Endothelial cell of umbilical vein (primary cell): ENCODE results near the gene MTARC2. TPM values are rescaled to one million over a fixed set of nuclear protein-coding genes. Genes with fewer than 3 reads are reported as not detected.

Experiments used
- BruUV-seq: library from RNA; stranded (reverse); fragments of 400-500 nt; replicated peaks from 2 replicates; lab custom pipeline; 2021; lab: Mats Ljungman, UMichigan
- CTCF ChIA-PET: fragments of 300-600, 350-600 bp; sonication (Branson Sonifier 250); formaldehyde crosslinking; loops from one replicate; lab custom pipeline; 2021; ENCODE audit warnings: antibody characterized with exemption, inconsistent platforms; lab: Charles Lee
- POLR2A ChIA-PET: fragments of 300-600, 350-600 bp; sonication (Branson Sonifier 250); formaldehyde crosslinking; loops from one replicate; lab custom pipeline; 2021; ENCODE audit warnings: antibody characterized with exemption, inconsistent platforms; lab: Charles Lee
- DNase-seq: peaks from one replicate; pipeline ENCODE4 v3.0.0-alpha.2; 2011; ENCODE audit warnings: low read depth, low spot score
- FAIRE-seq: peaks from 2 replicates; lab custom pipeline; 2011; peaks lifted over from hg19 to GRCh38; lab: Jason Lieb, UNC
- H2AFZ ChIP-seq: 2 replicates; pipeline ENCODE4 v1.6.0; 2012; ENCODE audit warnings: low read depth, low read length, control low read depth, inconsistent platforms
- H3K27ac ChIP-seq: 2 replicates; pipeline ENCODE4 v1.5.1; 2011; ENCODE audit warnings: low read depth, mild to moderate bottlenecking, control low read depth, low read length, moderate library complexity; ENCODE audit not compliant: insufficient read depth
- H3K27me3 ChIP-seq, 2 experiments: 2 replicates each; pipeline versions ENCODE4 v1.6.0 to v1.6.1; 2011; ENCODE audit warnings: low read length in 2 of 2, mixed read lengths in 1 of 2; ENCODE audit not compliant: control insufficient read depth in 2 of 2, insufficient read depth in 2 of 2
- H3K36me3 ChIP-seq, 2 experiments: 2 replicates in 1 of 2; 3 replicates in 1 of 2; pipeline ENCODE4 v1.5.1; 2011; ENCODE audit warnings: low read length in 2 of 2, mild to moderate bottlenecking in 1 of 2, moderate library complexity in 1 of 2; ENCODE audit not compliant: control insufficient read depth in 2 of 2, insufficient read depth in 2 of 2; ENCODE audit errors: extremely low read depth in 1 of 2
- H3K4me1 ChIP-seq: 3 replicates; pipeline ENCODE4 v1.5.1; 2011; ENCODE audit warnings: mild to moderate bottlenecking, low read length; ENCODE audit not compliant: control insufficient read depth, insufficient read depth; ENCODE audit errors: extremely low read depth
- H3K4me2 ChIP-seq: 2 replicates; pipeline ENCODE4 v1.6.1; 2011; ENCODE audit warnings: low read length, control low read depth, mixed read lengths; ENCODE audit not compliant: insufficient read depth
- H3K4me3 ChIP-seq, 3 experiments: fragments of 200-600 bp in 1 of 3; sonication (generic), shearing (Covaris generic) in 1 of 3; replicated peaks in 1 of 3; 2 replicates each; pipeline ENCODE4 v1.5.1; 2011 to 2016; ENCODE audit warnings: control low read depth in 3 of 3, low read length in 3 of 3, mild to moderate bottlenecking in 2 of 3, inconsistent platforms in 1 of 3, low read depth in 1 of 3, moderate library complexity in 1 of 3; ENCODE audit not compliant: insufficient read depth in 1 of 3
- H3K79me2 ChIP-seq: 2 replicates; pipeline ENCODE4 v1.6.0; 2012; ENCODE audit warnings: low read length, inconsistent platforms; ENCODE audit not compliant: control insufficient read depth, insufficient read depth
- H3K9ac ChIP-seq: replicated peaks from 2 replicates; pipeline ENCODE3; 2011; ENCODE audit warnings: low read length, control low read depth; ENCODE audit not compliant: insufficient read depth; ENCODE audit errors: extremely low read depth
- H3K9me1 ChIP-seq: replicated peaks from 3 replicates; pipeline ENCODE4 v1.6.0; 2011; ENCODE audit warnings: mild to moderate bottlenecking, low read length; ENCODE audit not compliant: control insufficient read depth, insufficient read depth; ENCODE audit errors: extremely low read depth
- H3K9me3 ChIP-seq: replicated peaks from 2 replicates; pipeline ENCODE4 v1.5.1; 2012; ENCODE audit warnings: low read length, inconsistent platforms; ENCODE audit not compliant: control insufficient read depth, insufficient read depth
- H4K20me1 ChIP-seq: replicated peaks from 2 replicates; pipeline ENCODE3; 2011; ENCODE audit warnings: mild to moderate bottlenecking, low read length; ENCODE audit not compliant: control insufficient read depth, insufficient read depth; ENCODE audit errors: extremely low read depth
- CTCF ChIP-seq, 2 donors: IDR thresholded peaks; 1 replicate in 1 of 2; 2 replicates in 1 of 2; pipeline ENCODE4 v1.5.1; 2011; ENCODE audit warnings: low read length in 2 of 2, mild to moderate bottlenecking in 2 of 2, moderate library complexity in 2 of 2, control low read depth in 1 of 2, inconsistent platforms in 1 of 2, low read depth in 1 of 2; ENCODE audit not compliant: insufficient read depth in 1 of 2; ENCODE audit errors: extremely low read depth in 1 of 2
- EZH2 ChIP-seq: IDR thresholded peaks from 2 replicates; pipeline ENCODE4 v1.6.1; 2012; ENCODE audit warnings: borderline replicate concordance, low read depth, mild to moderate bottlenecking, moderate library complexity, low read length, inconsistent platforms; ENCODE audit not compliant: severe bottlenecking
- FOS ChIP-seq: IDR thresholded peaks from 2 replicates; pipeline ENCODE4 v1.6.1; 2011; ENCODE audit warnings: mild to moderate bottlenecking, low read length, moderate library complexity, borderline replicate concordance; ENCODE audit not compliant: insufficient read depth
- GATA2 ChIP-seq: IDR thresholded peaks from 2 replicates; pipeline ENCODE4 v1.7.0; 2011; ENCODE audit warnings: low read depth, mild to moderate bottlenecking, moderate library complexity, mixed read lengths, low read length; ENCODE audit not compliant: insufficient read length, insufficient read depth
- JUN ChIP-seq: IDR thresholded peaks from 2 replicates; pipeline ENCODE4 v1.6.1; 2011; ENCODE audit warnings: borderline replicate concordance, low read depth; ENCODE audit not compliant: insufficient read length, insufficient read depth
- MYC ChIP-seq: IDR thresholded peaks from one replicate; pipeline ENCODE4 v1.6.1; 2011; ENCODE audit warnings: mild to moderate bottlenecking, low read depth, low read length
- POLR2A ChIP-seq: IDR thresholded peaks from 2 replicates; pipeline ENCODE4 v1.6.1; 2012; ENCODE audit warnings: low read depth, mild to moderate bottlenecking, control low read depth, low read length
- POLR2AphosphoS5 ChIP-seq: IDR thresholded peaks from 2 replicates; pipeline ENCODE4 v1.6.1; 2012; ENCODE audit warnings: low read depth, mild to moderate bottlenecking, control low read depth, low read length, moderate library complexity; ENCODE audit not compliant: insufficient read depth
- dilution Hi-C: fragments of 300-500 bp; cut with MboI; formaldehyde crosslinking; loops from one replicate; pipeline ENCODE4 v1.15.0; 2019; ENCODE audit warnings: low sequenced_read_pairs; ENCODE audit not compliant: extremely low pct_ligation_motif_present
- intact Hi-C: fragments of 100-400 bp; cut with micrococcal nuclease; formaldehyde crosslinking; loops from one replicate; pipeline ENCODE4 v1.10.0; 2022
- polyA plus RNA-seq, 4 experiments: library from polyadenylated mRNA; depleted of rRNA in 3 of 4; stranded (reverse) in 3 of 4; unstranded in 1 of 4; fragments of >200 nt; gene quantifications; 2 replicates each; pipeline versions ENCODE4 v1.2.1 to v1.2.3, GENCODE V29; 2011 to 2012; ENCODE audit warnings: missing spikeins in 1 of 4
- total RNA-seq: library from RNA; stranded (reverse); gene quantifications from 2 replicates; pipeline ENCODE4 v1.2.3, GENCODE V29; 2021
- TF ChIP-seq, protein P1 (sequence below): IDR thresholded peaks from 2 replicates; pipeline ENCODE4 v1.6.1; 2011; ENCODE audit not compliant: insufficient read depth, insufficient read length

The MTARC2 gene
- total and polyA plus RNA-seq, 2 donors (not counting 3 experiments of a cell fraction or from before 2014, with no cell fraction given) = 9.8 to 14.1 TPM

GRCh38 chr1:220699044-220699443 is 49.1 kb upstream of the MTARC2 start:
- FAIRE-seq (no peak), DNase-seq (no peak)
- no TSS peak for BruUV-seq
- TF ChIP-seq EZH2 (no peak), FOS (no peak), POLR2AphosphoS5 (no peak), POLR2A (no peak), JUN (no peak), CTCF (IDR thresholded peaks at IDR 0.05; ENCODE audit: extremely low read depth in 1 of 2, insufficient read depth in 1 of 2, low read depth in 1 of 2, low read length in 2 of 2) (no peak), MYC (no peak), GATA2 (no peak)
- TF ChIP-seq, protein P1, sequence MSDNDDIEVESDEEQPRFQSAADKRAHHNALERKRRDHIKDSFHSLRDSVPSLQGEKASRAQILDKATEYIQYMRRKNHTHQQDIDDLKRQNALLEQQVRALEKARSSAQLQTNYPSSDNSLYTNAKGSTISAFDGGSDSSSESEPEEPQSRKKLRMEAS = no peak
- no peaks in the 10 kb centered on the region for H3K9me3 ChIP-seq
- H3K36me3 ChIP-seq = peaks cover 0 to 10% of the 10 kb centered on the region in 2 experiments
- POLR2A ChIA-PET = no interaction called here
- no peaks in the 10 kb centered on the region for H3K9me1 ChIP-seq
- H2AFZ ChIP-seq = no peak overlapping the region
- H3K27me3 ChIP-seq = no peaks in the 10 kb centered on the region
- CTCF ChIA-PET = interaction anchor here (0.7 to 3.6 kb wide), 5 partner anchors 8 to 77 kb away, joined by 3 to 17 read pairs (median 8); partner anchors contain the start of gene C1orf115
- no peak overlapping the region for H3K4me2 ChIP-seq
- H3K79me2 ChIP-seq = no peaks in the 10 kb centered on the region
- no peak overlapping the region for H3K4me3 ChIP-seq
- no peak overlapping the region for H3K9ac ChIP-seq
- intact Hi-C loops = no loop called here
- dilution Hi-C loops = no loop called here
- H4K20me1 ChIP-seq = no peaks in the 10 kb centered on the region
- H3K4me1 ChIP-seq = no peaks in the 10 kb centered on the region
- no peak overlapping the region for H3K27ac ChIP-seq
